Breast epithelium (tissue), 3 donors: Measurements from ENCODE around the gene GALNTL6.

Experiments
- CTCF ChIP-seq, 3 donors: fragments of 450-650 bp; IDR thresholded peaks; one replicate each; pipeline ENCODE4 v1.5.1; 2016 to 2017; ENCODE audit warnings: antibody characterized with exemption in 3 of 3, mild to moderate bottlenecking in 3 of 3, moderate library complexity in 3 of 3
- POLR2A ChIP-seq: fragments of 450-650 bp; IDR thresholded peaks from one replicate; pipeline ENCODE4 v1.6.1; 2016; ENCODE audit warnings: antibody characterized with exemption, mild to moderate bottlenecking, moderate library complexity
- POLR2AphosphoS5 ChIP-seq, 3 donors: sonication (generic); formaldehyde crosslinking; IDR thresholded peaks; one replicate each; pipeline ENCODE4 v1.6.1; 2017; ENCODE audit warnings: antibody characterized with exemption in 3 of 3

- TF ChIP-seq CTCF (IDR thresholded peaks at IDR 0.05) (no peak), POLR2AphosphoS5 (IDR thresholded peaks at IDR 0.05) (no peak), POLR2A (no peak)
Measured at GRCh38 chr4:172055498-172055897, 242.3 kb downstream of the GALNTL6 start.
